Large intestine (tissue), 3 donors: ENCODE data around the gene RBM38. TPM values are rescaled to one million over a fixed set of nuclear protein-coding genes. Genes with fewer than 3 reads are reported as not detected.

ENCODE experiments used
- DNase-seq, 2 donors: peaks; one replicate each; pipeline versions ENCODE4 v3.0.0 to v3.0.0-alpha.2; 2013
- H3K27ac ChIP-seq: one replicate; pipeline ENCODE4 v1.5.1; 2013; ENCODE audit warnings: low read length
- H3K27me3 ChIP-seq: 2 replicates; pipeline ENCODE4 v1.6.1; 2013; ENCODE audit warnings: low read length; ENCODE audit not compliant: control insufficient read depth, insufficient read depth
- H3K36me3 ChIP-seq: 2 replicates; pipeline ENCODE4 v1.6.1; 2013; ENCODE audit warnings: low read length; ENCODE audit not compliant: control insufficient read depth, insufficient read depth
- H3K4me1 ChIP-seq: one replicate; pipeline ENCODE4 v1.6.1; 2013; ENCODE audit warnings: low read length; ENCODE audit not compliant: control insufficient read depth, insufficient read depth
- H3K4me3 ChIP-seq: one replicate; pipeline ENCODE4 v1.5.1; 2013; ENCODE audit warnings: low read length
- H3K9me3 ChIP-seq: one replicate; pipeline ENCODE4 v1.6.1; 2013; ENCODE audit warnings: mild to moderate bottlenecking, low read depth, low read length, moderate library complexity; ENCODE audit not compliant: control insufficient read depth
- WGBS: methylation state at CpG from one replicate; pipeline ENCODE4 v1.1.5; 2013; ENCODE audit warnings: low lambda C conversion rate; ENCODE audit not compliant: insufficient coverage; 5-methylcytosine and 5-hydroxymethylcytosine counted together
- polyA plus RNA-seq: library from polyadenylated mRNA; unstranded; fragments of 120-200 nt; gene quantifications from one replicate; pipeline ENCODE4 v1.2.1, GENCODE V29; 2013

RBM38 gene
- polyA plus RNA-seq, 1 donor: 19.7 TPM

GRCh38 chr20:57372581-57373350 lies 18.4 kb upstream of the RBM38 start:
- H3K4me3 ChIP-seq: no peak overlapping the region
- H3K27ac ChIP-seq: no peak overlapping the region
- WGBS: no CpG with 5 or more reads among the region's 25 CpGs
- H3K36me3 ChIP-seq: peaks cover 91% of the 10 kb centered on the region
- no peaks in the 10 kb centered on the region for H3K4me1 ChIP-seq
- H3K9me3 ChIP-seq: no peaks in the 10 kb centered on the region
- no peak for DNase-seq
- no peaks in the 10 kb centered on the region for H3K27me3 ChIP-seq

- Histone ChIP-seq H3K4me1 (no peaks in the 10 kb centered on the region), H3K9me3 (no peaks in the 10 kb centered on the region), H3K27ac (no peak overlapping the region), H3K36me3 (peaks cover 89% of the 10 kb centered on the region), H3K4me3 (no peak overlapping the region), H3K27me3 (no peaks in the 10 kb centered on the region)
- no peak for DNase-seq
- WGBS: 80% methylated on average over 3 of the region's 12 CpGs
Observed at GRCh38 chr20:57374343-57374930, 16.8 kb upstream of the RBM38 start.

- Histone ChIP-seq H3K27ac (no peak overlapping the region), H3K4me1 (no peaks in the 10 kb centered on the region), H3K9me3 (no peaks in the 10 kb centered on the region), H3K36me3 (peaks cover 84% of the 10 kb centered on the region), H3K27me3 (no peaks in the 10 kb centered on the region), H3K4me3 (no peak overlapping the region)
- DNase-seq: no peak
- WGBS: 93% methylated on average over 3 of the region's 14 CpGs
Observed at GRCh38 chr20:57374931-57375651, 16.1 kb upstream of the RBM38 start.

GRCh38 chr20:57375652-57376230 lies 15.5 kb upstream of the RBM38 start:
- Histone ChIP-seq H3K27me3 (no peaks in the 10 kb centered on the region), H3K4me1 (no peaks in the 10 kb centered on the region), H3K9me3 (no peaks in the 10 kb centered on the region), H3K4me3 (no peak overlapping the region), H3K36me3 (peaks cover 84% of the 10 kb centered on the region), H3K27ac (no peak overlapping the region)
- WGBS: 100% methylated on average over 3 of the region's 10 CpGs
- DNase-seq: no peak

- H3K4me1 ChIP-seq: no peaks in the 10 kb centered on the region
- no peak for DNase-seq
- 67% methylated on average over 1 of the region's 13 CpGs for WGBS
- H3K27ac ChIP-seq: no peak overlapping the region
- no peaks in the 10 kb centered on the region for H3K9me3 ChIP-seq
- peaks cover 72% of the 10 kb centered on the region for H3K36me3 ChIP-seq
- no peak overlapping the region for H3K4me3 ChIP-seq
- H3K27me3 ChIP-seq: no peaks in the 10 kb centered on the region
Observed at GRCh38 chr20:57377350-57377749, 13.8 kb upstream of the RBM38 start.

- Histone ChIP-seq H3K4me1 (no peaks in the 10 kb centered on the region), H3K27ac (no peak overlapping the region), H3K4me3 (no peak overlapping the region), H3K9me3 (no peaks in the 10 kb centered on the region), H3K36me3 (peaks cover 64% of the 10 kb centered on the region), H3K27me3 (no peaks in the 10 kb centered on the region)
- no CpG with 5 or more reads among the region's 16 CpGs for WGBS
- DNase-seq: no peak
Observed at GRCh38 chr20:57378107-57378506, 13.1 kb upstream of the RBM38 start.

GRCh38 chr20:57378646-57379262 lies 12.4 kb upstream of the RBM38 start:
- Histone ChIP-seq H3K27me3 (no peaks in the 10 kb centered on the region), H3K36me3 (peaks cover 58% of the 10 kb centered on the region), H3K4me3 (no peak overlapping the region), H3K9me3 (no peaks in the 10 kb centered on the region), H3K4me1 (peaks cover under 1% of the 10 kb centered on the region), H3K27ac (no peak overlapping the region)
- 90% methylated on average over 1 of the region's 4 CpGs for WGBS
- no peak for DNase-seq

- peaks cover 55% of the 10 kb centered on the region for H3K36me3 ChIP-seq
- no peak for DNase-seq
- no peak overlapping the region for H3K4me3 ChIP-seq
- no CpG with 5 or more reads among the region's 5 CpGs for WGBS
- H3K27ac ChIP-seq: no peak overlapping the region
- H3K4me1 ChIP-seq: peaks cover 4% of the 10 kb centered on the region
- no peaks in the 10 kb centered on the region for H3K9me3 ChIP-seq
- no peaks in the 10 kb centered on the region for H3K27me3 ChIP-seq
Observed at GRCh38 chr20:57379263-57379647, 11.9 kb upstream of the RBM38 start.

- 100% methylated on average over 1 of the region's 10 CpGs for WGBS
- Histone ChIP-seq H3K27ac (no peak overlapping the region), H3K36me3 (peaks cover 48% of the 10 kb centered on the region), H3K4me3 (no peak overlapping the region), H3K27me3 (no peaks in the 10 kb centered on the region), H3K4me1 (peaks cover 9% of the 10 kb centered on the region), H3K9me3 (no peaks in the 10 kb centered on the region)
- DNase-seq: no peak
Observed at GRCh38 chr20:57380081-57380750, 11.0 kb upstream of the RBM38 start.
